CD4-positive, alpha-beta T cell treated with Interferon alpha-2 for 1 hour (primary cell): ENCODE measurements around the gene TARM1.
A peak's percentile ranks its signal among the peaks of the same experiment; 100 is the strongest.
"Not testable (repeated sequence)": the region's sequence is repeated elsewhere in the genome, so short reads cannot be mapped to it uniquely, and the experiment has no call there.

Source experiments
- DNase-seq, 2 donors: peaks; one replicate each; pipeline ENCODE4 v3.0.0-alpha.2; 2020 to 2022

Gene TARM1

DNA sequence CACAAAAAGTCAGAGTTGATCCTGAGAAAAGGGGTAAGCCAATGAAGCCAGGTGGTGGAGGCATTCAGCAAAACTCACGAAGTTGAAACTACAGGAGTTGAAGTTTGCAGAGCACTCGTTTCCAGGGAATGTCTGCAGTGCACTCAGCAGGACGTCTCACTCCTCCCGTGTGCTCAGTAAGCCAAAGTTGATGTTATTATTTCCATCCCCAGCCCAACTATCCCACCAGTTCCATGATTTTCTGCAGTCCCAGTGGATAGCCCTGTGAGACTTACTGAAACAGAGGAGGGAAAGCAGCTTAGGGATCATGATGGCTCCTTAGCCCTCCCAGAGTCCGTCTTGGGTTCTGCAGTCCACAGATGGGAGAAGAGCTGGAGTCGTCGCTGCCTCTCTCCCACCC lies at the start of gene TARM1:
TARM1 (minus strand) TSS at position 334 of the 400 bp plus-strand sequence; CDS start at position 309, 25 bp downstream.
- DNase-seq: no peak

DNA sequence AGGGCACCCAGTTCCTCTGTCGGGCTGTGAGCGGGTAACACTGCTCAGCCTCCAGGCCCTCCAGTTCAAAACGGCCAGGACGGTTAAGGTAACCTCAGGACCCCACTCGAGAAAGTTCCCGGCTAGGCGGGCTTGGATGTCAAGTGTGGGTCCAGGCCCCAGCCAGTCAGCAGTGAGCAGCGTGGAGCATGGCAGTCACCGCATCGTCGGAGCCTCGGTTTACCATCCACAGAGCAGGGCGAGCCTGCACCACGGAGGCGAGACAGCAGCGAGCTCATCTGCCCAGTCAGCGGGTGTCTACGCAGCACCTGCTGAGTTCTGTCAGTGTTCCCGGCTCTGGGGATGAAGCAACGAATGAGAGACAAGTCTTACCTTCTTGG lies 48.4 kb upstream of the TARM1 start:
- DNase-seq: no peak

DNA sequence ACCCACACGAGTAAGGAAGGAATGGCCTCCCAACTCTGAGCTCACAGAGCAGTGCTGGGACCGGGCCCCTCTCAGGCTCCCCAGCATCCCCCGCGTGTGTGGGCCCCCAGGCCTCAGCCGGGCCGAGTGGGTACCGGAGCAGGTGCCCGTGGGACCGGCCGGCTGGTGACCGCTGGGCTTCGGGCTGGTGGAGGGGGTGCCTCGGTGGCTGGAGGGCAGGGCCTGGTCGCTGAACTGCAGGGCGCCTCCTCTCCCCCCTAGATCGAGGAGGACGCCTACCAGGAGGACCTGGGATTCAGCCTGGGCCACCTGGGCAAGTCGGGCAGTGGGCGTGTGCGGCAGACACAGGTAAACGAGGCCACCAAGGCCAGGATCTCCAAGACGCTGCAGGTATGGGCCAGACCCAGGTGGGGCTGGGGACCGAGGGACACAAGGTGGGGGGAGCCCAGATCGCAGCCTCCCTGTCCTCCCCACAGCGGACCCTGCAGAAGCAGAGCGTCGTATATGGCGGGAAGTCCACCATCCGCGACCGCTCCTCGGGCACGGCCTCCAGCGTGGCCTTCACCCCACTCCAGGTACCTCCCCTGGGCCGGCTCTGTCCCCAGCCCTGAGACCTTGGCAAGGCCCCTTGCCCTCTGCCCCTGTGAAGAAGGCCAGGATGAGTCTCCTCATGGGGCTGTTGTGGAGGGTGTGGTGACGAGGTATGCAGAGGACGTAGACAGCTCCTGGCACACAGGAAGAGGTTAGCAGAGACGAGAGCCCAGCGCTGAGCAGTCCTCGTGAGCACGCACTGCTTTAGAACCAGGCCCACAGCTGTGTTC lies 47.8 kb upstream of the TARM1 start:
- DNase-seq: no peak

GRCh38 chr19:54128441-54128725 lies 47.2 kb upstream of the TARM1 start:
- no peak for DNase-seq

DNA sequence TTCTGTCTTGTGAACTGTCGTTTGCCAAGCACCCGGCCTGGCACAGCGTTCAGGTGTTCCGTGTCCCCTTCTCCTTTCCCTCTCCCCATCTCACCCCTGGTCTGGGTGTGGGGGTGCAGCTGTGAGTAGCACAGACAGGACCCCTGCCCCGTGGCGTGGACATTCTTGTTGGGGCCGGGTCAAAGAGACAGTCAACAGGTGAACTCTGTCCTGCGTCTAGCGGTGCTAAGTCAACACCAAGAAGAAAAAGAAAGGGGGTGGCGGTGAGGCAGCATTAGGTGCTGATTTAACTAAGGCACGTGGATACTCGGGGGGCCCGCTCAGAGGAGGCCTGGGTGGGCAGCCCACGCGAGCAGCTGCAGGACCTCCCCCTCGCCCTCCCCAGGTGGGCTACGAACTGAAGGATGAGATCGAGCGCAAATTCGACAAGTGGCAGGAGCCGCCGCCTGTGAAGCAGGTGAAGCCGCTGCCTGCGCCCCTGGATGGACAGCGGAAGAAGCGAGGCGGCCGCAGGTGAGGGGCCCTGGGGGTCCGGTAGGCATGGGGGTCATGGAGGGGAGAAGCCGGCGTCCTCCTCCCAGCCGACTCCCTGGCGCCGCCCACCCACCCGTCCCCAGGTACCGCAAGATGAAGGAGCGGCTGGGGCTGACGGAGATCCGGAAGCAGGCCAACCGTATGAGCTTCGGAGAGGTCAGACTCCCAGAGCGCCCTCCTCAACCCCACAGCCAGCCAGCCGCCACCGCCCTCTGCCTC lies 46.7 kb upstream of the TARM1 start:
- DNase-seq: no peak

DNA sequence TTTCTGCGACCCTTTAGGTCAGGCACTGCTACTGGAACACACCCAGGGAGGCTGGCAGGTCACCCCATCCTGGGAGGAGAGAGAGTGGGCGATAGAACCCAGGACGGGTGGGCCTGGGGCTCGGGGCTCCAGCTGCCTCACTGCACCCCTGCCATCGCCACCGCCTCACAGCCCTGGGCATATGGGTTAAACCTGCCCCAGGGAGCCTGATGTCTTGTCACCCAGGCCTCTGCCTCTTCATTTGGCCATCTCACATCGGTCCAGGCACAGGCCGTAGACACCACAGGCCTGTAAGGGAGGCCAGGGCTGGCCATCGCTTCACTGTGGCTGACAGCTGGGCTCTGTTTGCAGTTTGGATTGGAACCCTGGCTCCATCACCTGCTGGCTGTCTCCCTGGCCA lies 44.5 kb upstream of the TARM1 start:
- DNase-seq: no peak

DNA sequence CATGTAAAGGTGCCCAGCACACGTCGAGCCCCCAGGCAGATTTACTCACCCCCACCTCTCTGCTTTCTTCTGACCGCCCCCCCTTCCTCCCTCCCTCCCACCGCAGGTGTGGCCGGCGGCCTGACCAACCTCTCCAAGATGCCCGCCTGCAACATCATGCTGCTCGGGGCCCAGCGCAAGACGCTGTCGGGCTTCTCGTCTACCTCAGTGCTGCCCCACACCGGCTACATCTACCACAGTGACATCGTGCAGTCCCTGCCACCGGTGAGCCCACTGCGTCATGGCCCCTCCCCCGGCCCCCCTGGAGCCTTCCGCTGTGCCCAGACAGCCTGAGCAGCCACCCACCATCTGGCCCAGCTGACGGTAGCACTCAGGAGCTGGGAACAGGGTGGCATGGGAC lies 43.2 kb upstream of the TARM1 start:
- DNase-seq: no peak

- DNase-seq: no peak
Observed at GRCh38 chr19:54123682-54124081, 42.5 kb upstream of the TARM1 start.

DNA sequence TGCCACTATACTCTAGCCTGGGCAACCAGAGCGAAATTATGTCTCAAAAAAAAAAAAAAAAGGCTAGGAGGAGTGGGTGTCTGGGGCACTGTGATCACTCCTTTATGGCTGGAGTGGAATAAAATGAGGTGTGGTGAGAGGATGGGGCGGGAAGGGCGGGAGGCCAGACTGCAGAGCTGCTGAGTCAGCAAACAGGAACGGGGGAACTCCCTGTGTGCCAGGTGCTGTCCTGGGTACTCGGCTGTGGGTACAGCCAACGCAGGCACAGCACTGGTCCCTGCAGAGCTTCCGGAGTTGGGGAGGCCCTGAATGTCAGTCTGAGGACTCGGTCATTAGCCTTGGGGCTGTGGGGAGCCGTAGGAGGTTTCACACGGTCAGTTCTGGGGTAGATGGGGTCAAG lies 40.1 kb upstream of the TARM1 start:
- DNase-seq: no peak

DNA sequence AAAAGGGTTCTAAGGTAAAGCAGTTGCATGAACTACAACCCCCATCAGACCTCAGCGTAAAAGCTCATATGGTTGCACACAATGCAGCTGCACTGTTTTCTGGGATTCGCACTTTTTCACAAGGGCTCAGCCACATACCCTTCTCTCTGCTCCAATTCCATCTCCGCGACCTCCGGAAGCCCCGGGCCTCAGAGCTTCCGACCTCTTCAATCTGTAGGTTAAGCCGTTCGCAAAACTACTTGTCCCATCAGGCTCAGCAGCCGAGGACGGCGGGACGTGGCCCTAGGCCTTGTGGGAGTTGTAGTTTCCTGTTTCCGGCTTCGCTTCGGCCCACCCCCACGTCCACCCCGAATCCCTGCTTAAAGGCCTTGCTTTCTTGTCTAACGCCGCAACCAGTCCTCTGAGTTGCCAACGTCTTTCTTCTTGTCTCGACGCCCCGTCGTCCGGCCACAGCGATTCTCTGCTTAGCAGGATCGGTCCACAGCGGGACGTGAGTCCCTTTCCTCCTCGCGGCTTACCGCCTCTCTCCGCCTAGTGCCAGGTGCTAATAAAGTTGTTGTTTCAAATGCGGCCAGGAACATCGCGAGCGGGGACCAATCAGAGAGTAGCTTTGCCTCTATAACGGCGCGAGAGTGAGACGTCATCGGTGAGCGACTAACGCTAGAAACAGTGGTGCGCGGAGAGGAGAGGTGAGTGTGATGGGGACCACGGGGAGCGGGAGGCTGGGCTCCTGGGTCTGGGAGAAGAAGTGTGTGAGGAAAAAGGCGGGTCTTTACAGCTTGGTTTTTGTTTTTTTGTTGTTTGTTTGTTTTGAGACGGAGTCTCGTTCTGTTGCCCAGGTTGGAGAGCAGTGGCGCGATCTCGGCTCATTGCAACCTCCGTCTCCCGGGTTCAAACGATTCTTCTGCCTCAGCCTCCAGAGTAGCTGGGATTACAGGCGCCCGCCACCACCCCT lies 34.2 kb upstream of the TARM1 start, which contains the start of the genes PRPF31 and TFPT:
PRPF31 (plus strand) TSS at position 646 of the 955 bp plus-strand sequence. CDS start 2,525 bp downstream, outside the sequence.
TFPT (minus strand) TSS at position 549 of the 955 bp plus-strand sequence; CDS start at position 161, 388 bp downstream.
- DNase-seq: peak; percentile 93 to 97

DNA sequence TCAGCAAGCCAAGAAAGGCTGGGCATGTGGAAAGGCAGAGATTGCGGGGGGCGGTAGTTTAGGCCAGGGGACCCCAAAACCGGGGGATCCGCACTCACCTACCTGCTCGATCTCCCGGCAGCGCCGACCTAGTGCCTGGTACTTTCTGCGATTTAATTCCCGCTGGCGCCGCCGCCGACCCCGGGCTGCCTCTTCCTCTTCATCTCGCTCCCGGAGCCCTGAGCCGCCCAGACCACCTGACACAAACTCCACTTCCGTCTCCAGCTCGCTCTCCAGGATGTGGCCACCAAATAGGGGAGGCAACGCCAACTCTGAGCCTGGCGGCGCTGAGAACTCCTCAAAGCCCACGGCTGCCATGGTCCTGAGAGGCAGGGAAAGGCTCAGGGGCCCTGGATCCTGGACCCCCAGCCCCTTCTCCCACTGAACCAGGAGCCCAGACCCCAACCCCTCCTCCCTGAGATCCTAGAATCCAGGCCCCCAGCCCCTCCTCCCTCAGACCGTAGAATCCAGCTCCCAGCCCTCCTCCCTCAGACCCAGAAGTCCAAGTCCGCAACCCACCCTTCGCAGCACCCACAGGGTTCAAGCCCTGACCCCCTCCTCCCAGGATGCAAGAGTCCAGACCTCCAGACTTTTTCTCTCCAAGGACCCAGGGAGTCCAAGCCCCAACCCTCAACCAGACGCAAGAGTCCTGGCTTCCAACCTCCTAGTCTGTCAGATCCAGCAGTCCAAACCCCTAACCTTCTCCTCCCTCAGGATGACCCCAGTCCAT lies 33.4 kb upstream of the TARM1 start:
- DNase-seq: peak; percentile 10 to 59

- DNase-seq: no peak
Observed at GRCh38 chr19:54109651-54110050, 28.5 kb upstream of the TARM1 start.

DNA sequence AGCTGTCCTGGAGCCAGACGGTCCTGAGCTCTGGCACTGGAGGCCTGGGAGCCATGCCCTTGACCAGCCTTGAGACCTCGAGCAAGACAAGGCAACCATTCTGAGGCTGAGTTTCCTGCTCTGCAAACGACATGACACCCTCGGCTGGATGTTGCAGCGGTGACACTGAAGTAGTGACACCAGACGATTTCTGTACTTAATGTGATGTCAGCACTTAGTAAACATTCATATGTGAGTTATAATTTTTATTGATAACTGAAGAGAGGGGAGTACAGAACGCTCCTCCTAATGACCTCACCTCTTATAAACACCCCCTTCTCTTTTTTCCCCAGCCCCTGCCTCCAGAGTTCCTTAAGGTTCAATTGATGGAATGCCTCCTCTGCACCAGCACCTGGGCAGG lies 27.3 kb upstream of the TARM1 start:
- no peak for DNase-seq

DNA sequence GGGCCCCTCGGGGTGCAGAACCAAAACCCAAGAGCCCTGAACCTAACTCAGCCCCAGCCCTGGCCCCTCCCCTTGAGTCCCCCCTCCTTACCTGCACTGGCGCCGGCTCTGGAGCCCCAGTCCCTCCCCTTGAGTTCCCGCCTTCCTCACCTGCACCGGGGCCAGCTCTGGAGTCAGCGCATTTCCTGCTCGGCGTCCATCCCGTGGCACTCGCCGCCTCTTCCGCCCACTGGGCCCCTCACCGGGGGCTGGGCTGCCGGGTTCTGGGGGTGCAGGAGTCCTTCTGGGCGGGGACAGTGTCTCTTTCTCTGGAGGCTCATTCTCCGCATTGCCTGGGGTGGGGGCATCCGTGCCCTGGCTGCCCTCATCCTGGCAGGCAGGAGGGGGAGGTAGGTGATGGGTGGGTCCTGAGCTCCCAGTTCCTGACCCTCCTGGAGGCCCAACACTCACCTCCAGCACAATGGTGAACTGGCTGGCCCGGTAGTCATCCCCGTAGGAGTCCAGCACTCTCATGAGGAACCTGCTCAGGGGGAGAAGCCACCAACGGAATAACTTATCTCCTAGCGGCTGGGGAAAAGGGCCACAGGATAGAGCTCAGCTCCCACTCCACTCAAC lies 26.8 kb upstream of the TARM1 start:
- no peak for DNase-seq

- DNase-seq: no peak
Observed at GRCh38 chr19:54106716-54107115, 25.6 kb upstream of the TARM1 start.

- DNase-seq: no peak
Observed at GRCh38 chr19:54105796-54106195, 24.6 kb upstream of the TARM1 start.

- DNase-seq: no peak
Observed at GRCh38 chr19:54104998-54105715, 24.0 kb upstream of the TARM1 start.

- DNase-seq: peak; percentile 99 to 100
Observed at GRCh38 chr19:54102421-54103169, 21.4 kb upstream of the TARM1 start, which contains the start of gene NDUFA3. NDUFA3 (plus strand) TSS chr19:54102855; CDS start chr19:54102879, 24 bp downstream.

DNA sequence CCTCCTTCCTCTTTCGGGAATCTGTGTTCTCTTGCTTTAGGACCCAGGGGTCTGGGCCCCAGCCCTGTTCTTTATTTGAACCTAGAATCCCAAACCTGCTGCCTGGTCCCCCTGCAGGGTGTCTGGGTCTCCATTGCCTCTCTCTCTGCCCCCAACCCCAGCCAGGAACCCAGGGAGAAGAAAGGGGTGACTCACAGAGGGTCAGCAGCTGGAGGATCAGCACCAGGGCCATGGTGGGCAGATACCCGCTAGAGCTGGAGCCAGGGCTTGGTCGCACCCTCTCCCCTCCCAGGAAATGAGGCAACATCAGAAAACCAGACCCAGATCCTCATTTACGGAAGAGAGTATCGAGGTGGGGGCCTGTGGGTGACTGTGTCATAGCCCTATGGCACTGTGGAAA lies 19.4 kb upstream of the TARM1 start, which contains the start of gene OSCAR:
OSCAR (minus strand) TSS at position 243 of the 400 bp plus-strand sequence; CDS start at position 232, 11 bp downstream.
- peak; percentile 14 to 55 for DNase-seq

DNA sequence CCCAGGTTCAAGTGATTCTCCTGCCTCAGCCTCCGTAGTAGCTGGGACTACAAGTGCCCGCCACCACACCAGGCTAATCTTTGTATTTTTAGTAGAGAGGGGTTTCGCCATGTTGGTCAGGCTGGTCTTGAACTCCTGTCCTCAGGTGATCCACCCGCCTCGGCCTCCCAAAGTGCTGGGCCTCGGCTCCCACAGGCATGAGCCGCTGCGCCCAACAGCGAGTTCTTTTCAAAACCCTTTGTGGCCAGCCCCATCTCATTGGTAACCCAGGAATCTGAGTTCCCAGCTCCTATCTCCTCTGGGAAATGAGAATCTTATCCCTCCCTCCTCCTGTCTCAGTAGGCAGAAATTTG lies 18.7 kb upstream of the TARM1 start:
- not testable (repeated sequence) for DNase-seq
